Tibial artery (tissue), 4 donors: ENCODE measurements around the gene KPNA4.

ENCODE experiments used
- DNase-seq, 2 donors: peaks; one replicate each; pipeline ENCODE4 v3.0.0-alpha.2; 2019
- H3K27ac ChIP-seq, 2 donors: fragments of 200-600 bp; sonication (generic) in 1 of 2; 1 replicate in 1 of 2; 2 replicates in 1 of 2; pipeline ENCODE4 v1.5.1; 2018 to 2019; ENCODE audit warnings: mild to moderate bottlenecking in 1 of 2
- H3K27me3 ChIP-seq, 2 donors: fragments of 200-600 bp; sonication (generic) in 1 of 2; one replicate each; pipeline versions ENCODE4 v1.5.1 to v1.6.0; 2016 to 2019
- H3K36me3 ChIP-seq, 3 donors: fragments of 200-600 bp; sonication (generic) in 2 of 3; one replicate each; pipeline ENCODE4 v1.5.1; 2016 to 2019; ENCODE audit warnings: mild to moderate bottlenecking in 2 of 3
- H3K4me1 ChIP-seq, 4 donors: fragments of 200-600 bp; sonication (generic) in 2 of 4; 1 replicate in 3 of 4; 2 replicates in 1 of 4; pipeline ENCODE4 v1.5.1; 2016 to 2019
- H3K4me3 ChIP-seq, 2 donors: fragments of 200-600 bp; sonication (generic) in 1 of 2; 1 replicate in 1 of 2; 2 replicates in 1 of 2; pipeline ENCODE4 v1.5.1; 2018 to 2019; ENCODE audit warnings: mild to moderate bottlenecking in 2 of 2
- H3K9me3 ChIP-seq, 3 donors: fragments of 200-600 bp; sonication (generic) in 1 of 3; one replicate each; pipeline ENCODE4 v1.5.1; 2016 to 2019
- intact Hi-C: fragments of 100-400 bp; cut with DNase I; formaldehyde crosslinking; loops from one replicate; pipeline ENCODE4 v1.15.0; 2023; ENCODE audit warnings: low total_unique reads
- TF ChIP-seq, protein P1 (sequence below), 2 experiments: fragments of 200-600 bp in 1 of 2; fragments of 450-650 bp in 1 of 2; IDR thresholded peaks; one replicate each; pipeline ENCODE4 v1.5.1; 2017 to 2019; ENCODE audit warnings: antibody characterized with exemption in 2 of 2, mild to moderate bottlenecking in 1 of 2, moderate library complexity in 1 of 2

Gene KPNA4

GRCh38 chr3:160564258-160564911 lies 986 bp downstream of the KPNA4 start:
- Histone ChIP-seq H3K4me3 (peak overlapping the region; percentile 75 to 88), H3K4me1 (peaks cover 0 to 55% (median 34%) of the 10 kb centered on the region in 4 donors), H3K27me3 (no peaks in the 10 kb centered on the region), H3K36me3 (peaks cover 0 to 11% (median 0%) of the 10 kb centered on the region in 3 donors), H3K9me3 (no peaks in the 10 kb centered on the region), H3K27ac (peak overlapping the region; percentile 96 to 99)
- DNase-seq, result peak in 1 of 2 donors; percentile 64
- TF ChIP-seq, protein P1, sequence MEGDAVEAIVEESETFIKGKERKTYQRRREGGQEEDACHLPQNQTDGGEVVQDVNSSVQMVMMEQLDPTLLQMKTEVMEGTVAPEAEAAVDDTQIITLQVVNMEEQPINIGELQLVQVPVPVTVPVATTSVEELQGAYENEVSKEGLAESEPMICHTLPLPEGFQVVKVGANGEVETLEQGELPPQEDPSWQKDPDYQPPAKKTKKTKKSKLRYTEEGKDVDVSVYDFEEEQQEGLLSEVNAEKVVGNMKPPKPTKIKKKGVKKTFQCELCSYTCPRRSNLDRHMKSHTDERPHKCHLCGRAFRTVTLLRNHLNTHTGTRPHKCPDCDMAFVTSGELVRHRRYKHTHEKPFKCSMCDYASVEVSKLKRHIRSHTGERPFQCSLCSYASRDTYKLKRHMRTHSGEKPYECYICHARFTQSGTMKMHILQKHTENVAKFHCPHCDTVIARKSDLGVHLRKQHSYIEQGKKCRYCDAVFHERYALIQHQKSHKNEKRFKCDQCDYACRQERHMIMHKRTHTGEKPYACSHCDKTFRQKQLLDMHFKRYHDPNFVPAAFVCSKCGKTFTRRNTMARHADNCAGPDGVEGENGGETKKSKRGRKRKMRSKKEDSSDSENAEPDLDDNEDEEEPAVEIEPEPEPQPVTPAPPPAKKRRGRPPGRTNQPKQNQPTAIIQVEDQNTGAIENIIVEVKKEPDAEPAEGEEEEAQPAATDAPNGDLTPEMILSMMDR (IDR thresholded peaks at IDR 0.05), result no peak
- intact Hi-C loops, result loop anchor here (10.0 kb wide), 1 partner anchor 160 kb away; no protein-coding TSS in a partner anchor

DNA sequence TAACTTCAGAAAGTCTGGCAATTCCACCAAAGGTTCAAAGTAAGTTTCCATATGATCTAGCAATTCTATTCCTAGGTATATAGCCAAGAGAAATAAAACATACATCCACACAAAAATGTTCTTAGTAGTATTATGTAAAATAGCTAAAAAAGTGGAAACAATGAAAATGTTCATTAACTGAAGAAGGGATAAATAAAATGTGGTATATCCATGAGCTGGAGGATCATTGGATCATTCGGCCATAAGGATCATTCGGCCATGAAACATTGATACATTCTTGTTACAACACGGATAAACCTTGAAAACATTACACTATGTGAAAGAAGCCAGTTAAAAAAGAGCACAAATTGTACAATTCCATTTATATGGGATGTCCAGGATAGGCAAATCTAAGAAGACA lies 2.4 kb downstream of the KPNA4 start:
- Histone ChIP-seq H3K27ac (no peak overlapping the region), H3K36me3 (no peaks in the 10 kb centered on the region), H3K9me3 (no peaks in the 10 kb centered on the region), H3K4me3 (peak overlapping the region; percentile 75 to 88), H3K27me3 (no peaks in the 10 kb centered on the region), H3K4me1 (peaks cover 0 to 70% (median 42%) of the 10 kb centered on the region in 4 donors)
- no peak for DNase-seq
- TF ChIP-seq, protein P1 (IDR thresholded peaks at IDR 0.05), result no peak
- intact Hi-C loops, result loop anchor here (10.0 kb wide), 1 partner anchor 158 kb away; no protein-coding TSS in a partner anchor

- TF ChIP-seq, protein P1 (IDR thresholded peaks at IDR 0.05), result no peak
- Histone ChIP-seq H3K4me3 (no peak overlapping the region), H3K27me3 (no peaks in the 10 kb centered on the region), H3K36me3 (no peaks in the 10 kb centered on the region), H3K27ac (no peak overlapping the region), H3K4me1 (peaks cover 0 to 76% (median 33%) of the 10 kb centered on the region in 4 donors), H3K9me3 (no peaks in the 10 kb centered on the region)
- no peak for DNase-seq
- intact Hi-C loops, result no loop called here
Observed at GRCh38 chr3:160557571-160557970, 7.8 kb downstream of the KPNA4 start.

DNA sequence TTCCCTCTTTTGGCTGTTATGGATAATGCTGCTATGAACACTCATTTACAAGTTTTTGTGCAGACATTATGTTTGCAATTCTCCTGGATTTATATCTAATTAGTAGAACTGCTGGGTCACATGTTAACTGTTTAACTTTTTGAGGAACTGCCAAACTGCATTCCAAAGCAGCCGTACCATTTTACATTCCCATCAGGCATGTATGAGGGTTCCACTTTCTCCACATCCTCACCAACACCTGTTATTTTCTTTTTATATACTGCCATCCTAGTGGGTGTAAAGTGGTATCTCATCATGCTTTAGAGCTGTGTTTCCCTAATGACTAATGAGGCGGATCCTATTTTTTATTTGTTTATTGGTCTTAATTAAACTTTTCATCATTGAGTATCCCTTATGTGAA lies 9.2 kb downstream of the KPNA4 start:
- TF ChIP-seq, protein P1 (IDR thresholded peaks at IDR 0.05), result no peak
- intact Hi-C loops, result no loop called here
- DNase-seq, result no peak
- H3K27me3 ChIP-seq, result no peaks in the 10 kb centered on the region
- H3K4me1 ChIP-seq, result peaks cover 0 to 63% (median 24%) of the 10 kb centered on the region in 4 donors
- H3K36me3 ChIP-seq, result no peaks in the 10 kb centered on the region
- no peak overlapping the region for H3K27ac ChIP-seq
- no peak overlapping the region for H3K4me3 ChIP-seq
- H3K9me3 ChIP-seq, result no peaks in the 10 kb centered on the region

- Histone ChIP-seq H3K9me3 (no peaks in the 10 kb centered on the region), H3K36me3 (no peaks in the 10 kb centered on the region), H3K27me3 (no peaks in the 10 kb centered on the region), H3K4me1 (peaks cover 0 to 51% (median 22%) of the 10 kb centered on the region in 4 donors), H3K27ac (no peak overlapping the region), H3K4me3 (no peak overlapping the region)
- DNase-seq, result no peak
- TF ChIP-seq, protein P1 (IDR thresholded peaks at IDR 0.05), result no peak
- intact Hi-C loops, result no loop called here
Observed at GRCh38 chr3:160554980-160555379, 10.4 kb downstream of the KPNA4 start.
